A204.1 (cell line): Measurements from ENCODE around the gene ADIRF.
"Not testable (repeated sequence)": the region's sequence is repeated elsewhere in the genome, so short reads cannot be mapped to it uniquely, and the experiment has no call there.

ENCODE experiments used
- FAIRE-seq: peaks from 2 replicates; lab custom pipeline; 2012; peaks lifted over from hg19 to GRCh38; lab: Jason Lieb, UNC

Gene ADIRF

GRCh38 chr10:86946213-86947155 lies 21.8 kb upstream of the ADIRF start:
- no peak for FAIRE-seq

GRCh38 chr10:86947806-86948205 lies 20.5 kb upstream of the ADIRF start:
- not testable (repeated sequence) for FAIRE-seq

DNA sequence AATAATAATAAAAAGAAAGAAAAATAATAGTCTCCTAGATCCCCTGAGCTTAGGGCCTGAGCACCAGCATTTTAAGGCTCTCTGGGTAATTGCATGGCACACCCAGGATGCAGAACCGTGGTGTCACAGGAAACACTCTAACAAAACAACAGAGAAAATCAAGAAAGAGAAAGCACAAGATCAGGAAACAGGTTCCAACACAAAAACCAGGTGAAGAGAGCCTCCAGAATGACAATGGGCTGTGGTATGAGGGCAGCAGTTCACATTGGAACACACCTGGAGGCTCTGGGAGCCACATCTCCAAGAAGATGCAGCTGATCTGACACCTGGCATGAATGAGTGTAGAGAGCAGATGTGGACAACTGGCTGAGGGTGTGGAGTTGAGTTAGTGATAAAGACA lies 17.9 kb upstream of the ADIRF start:
- FAIRE-seq: no peak

DNA sequence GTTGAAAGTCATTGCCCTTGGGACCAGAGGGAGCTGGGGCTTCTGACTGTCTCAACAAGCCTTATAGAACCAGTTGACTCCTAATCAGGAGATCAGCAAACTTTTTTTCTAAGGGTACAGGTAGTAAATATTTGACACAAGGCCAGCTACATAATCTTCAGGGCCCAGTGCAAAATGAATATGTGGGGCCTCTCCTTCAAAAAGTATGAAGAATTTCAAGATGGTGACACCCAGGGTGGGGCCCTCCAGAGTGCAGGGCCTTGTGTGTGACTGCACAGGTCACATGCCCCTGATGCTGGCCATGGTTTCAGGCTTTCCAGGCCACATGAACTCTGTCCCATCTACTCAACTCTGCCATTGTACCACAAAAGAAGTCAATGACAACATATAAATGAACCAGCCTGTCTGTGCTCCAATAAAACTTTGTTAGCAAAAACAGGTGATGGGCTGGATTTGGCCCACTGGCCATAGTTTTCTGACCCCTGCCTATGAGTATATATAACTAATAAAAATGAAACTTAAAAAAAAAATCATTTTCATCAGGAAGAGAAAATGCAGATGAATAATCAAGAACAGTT lies 17.0 kb upstream of the ADIRF start:
- no peak for FAIRE-seq

DNA sequence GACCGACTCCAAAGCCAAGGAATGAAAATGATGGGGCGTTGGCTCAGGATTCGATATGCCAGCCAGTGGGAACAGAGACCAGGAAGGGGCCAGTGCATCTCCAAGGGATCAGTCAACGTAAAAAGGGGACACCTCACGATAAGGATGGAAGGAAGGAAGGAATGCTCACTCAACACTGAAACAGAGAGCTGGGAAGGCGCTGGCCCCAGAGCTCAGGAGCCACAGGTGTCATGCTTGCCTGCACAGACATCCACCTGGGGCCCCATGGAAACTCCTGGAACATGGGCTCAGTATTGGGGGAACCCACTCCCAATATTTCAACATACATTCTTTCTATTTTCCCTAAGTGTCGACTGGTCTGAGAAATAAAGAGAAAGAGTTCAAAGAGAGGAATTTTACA lies 16.2 kb upstream of the ADIRF start:
- no peak for FAIRE-seq

- not testable (repeated sequence) for FAIRE-seq
Observed at GRCh38 chr10:86952697-86953096, 15.6 kb upstream of the ADIRF start.

DNA sequence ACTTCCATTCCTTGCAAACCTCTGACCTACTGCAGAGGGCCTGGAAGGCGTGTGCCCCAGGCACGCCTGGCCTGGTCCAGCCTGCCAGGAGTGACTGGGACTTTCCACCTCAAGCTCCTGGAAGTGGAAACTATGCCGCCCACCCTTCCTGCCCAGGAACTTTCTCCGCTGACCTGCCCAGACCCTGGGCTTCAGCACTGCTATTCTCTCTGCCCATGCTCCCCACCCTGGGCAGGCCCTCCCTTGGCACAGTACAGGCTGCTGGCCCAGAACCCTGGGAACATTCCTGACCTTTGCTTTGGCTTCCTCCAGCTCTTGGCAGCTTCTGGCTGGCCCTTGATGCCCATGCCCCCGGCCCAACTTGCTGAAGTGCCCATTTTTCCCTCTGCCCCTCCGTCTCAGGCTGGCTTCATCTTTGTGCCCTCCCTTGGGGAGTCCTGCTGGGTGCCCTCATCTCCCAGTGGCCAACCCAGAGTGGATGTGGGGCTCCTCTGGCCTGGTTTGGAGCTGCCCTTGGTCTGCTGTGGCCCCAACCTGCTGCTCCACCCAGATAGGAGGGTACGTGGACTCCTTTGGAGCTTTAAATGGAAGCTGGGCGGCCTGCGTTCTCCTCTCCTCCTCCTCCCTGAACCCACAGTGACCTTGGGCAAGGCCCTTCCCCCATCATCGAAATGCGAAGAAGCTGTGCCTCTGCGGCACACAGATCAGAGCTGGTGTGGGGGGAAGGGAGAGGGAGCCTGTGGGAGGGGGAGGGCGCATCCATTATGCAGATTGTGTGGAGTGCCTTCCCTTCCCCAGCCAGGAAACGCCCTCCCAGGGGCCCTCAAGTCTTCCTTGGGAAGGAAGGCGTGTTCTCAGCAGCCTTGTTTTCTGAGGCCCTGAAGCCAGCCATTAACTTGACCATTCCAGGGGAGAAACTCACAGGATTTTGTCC lies 14.3 kb upstream of the ADIRF start:
- FAIRE-seq: no peak

- no peak for FAIRE-seq
Observed at GRCh38 chr10:86954681-86955500, 13.4 kb upstream of the ADIRF start.

DNA sequence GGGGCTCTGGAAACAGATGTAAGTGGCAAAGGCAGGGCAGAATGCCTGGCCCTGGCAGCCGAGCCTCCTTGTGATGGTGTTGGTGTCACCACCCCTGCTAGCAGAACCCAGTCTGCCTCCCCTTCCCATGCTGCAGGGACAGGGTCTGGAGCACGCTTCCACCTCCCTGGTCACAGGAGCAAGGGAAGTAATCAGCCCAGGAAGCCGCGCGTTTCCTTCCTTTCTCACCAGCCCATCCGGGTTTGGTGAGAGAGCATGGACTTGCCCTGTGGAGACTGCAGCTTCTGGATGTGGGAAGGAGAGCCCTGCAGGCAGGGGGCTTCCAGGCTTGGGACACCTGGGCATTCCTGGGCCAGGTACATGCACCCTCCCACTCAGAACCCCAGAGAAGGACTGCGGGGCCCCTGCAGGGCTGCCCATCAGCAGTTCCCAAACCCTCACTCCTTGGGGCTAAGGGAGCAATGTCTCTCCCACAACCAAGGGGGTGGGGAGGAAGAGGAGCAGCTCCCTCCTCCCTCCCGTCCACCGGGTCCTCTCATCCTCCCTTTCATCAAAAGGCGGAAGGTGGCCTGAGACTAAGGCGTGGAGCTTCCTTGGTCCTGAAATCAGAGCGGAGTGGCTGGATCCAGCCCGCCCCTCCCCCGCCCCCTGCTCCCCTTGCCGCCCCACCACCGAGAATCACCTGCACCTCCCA lies 12.6 kb upstream of the ADIRF start:
- no peak for FAIRE-seq

- FAIRE-seq: no peak
Observed at GRCh38 chr10:86956195-86956847, 12.0 kb upstream of the ADIRF start.

GRCh38 chr10:86956848-86957448 lies 11.3 kb upstream of the ADIRF start:
- FAIRE-seq: no peak

- FAIRE-seq: no peak
Observed at GRCh38 chr10:86957471-86958115, 10.7 kb upstream of the ADIRF start, which contains the start of gene MMRN2. Gene MMRN2, minus strand, starts transcription at chr10:86957615. Its CDS starts 74 bp downstream, at chr10:86957541.

DNA sequence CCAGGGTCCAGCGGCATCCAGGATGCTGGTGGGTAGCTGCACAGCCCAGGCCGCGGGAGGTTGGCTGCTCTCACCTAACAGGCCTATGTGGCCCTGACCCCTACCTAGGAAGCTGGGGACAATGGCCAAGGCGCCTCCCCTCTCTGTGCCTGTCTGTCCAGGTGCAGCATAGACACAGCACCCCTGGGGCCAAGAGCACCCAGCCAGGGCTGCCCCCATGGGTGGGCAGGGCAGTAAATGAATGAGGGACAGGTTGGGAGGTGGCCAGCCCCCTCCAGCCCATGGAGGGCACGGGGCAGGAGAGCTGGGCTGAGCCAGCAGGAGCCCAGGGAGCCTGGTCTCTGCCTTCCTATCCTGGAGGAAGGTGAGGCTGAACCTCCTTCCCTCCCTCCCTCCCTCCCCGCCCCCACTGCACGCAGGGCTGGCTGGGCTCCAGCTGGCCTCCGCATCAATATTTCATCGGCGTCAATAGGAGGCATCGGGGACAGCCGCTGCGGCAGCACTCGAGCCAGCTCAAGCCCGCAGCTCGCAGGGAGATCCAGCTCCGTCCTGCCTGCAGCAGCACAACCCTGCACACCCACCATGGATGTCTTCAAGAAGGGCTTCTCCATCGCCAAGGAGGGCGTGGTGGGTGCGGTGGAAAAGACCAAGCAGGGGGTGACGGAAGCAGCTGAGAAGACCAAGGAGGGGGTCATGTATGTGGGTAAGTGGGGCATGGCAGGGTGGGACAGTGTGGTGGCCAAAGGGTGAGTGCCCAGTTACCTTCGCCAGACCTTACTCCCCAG lies 10.0 kb upstream of the ADIRF start, which contains the start of gene SNCG:
Gene SNCG (plus strand): TSS at position 484 of the 785 bp plus-strand sequence. CDS start 99 bp downstream, at position 583.
- no peak for FAIRE-seq

GRCh38 chr10:86958901-86959736 lies 9.2 kb upstream of the ADIRF start:
- no peak for FAIRE-seq

GRCh38 chr10:86959737-86960002 lies 8.6 kb upstream of the ADIRF start:
- no peak for FAIRE-seq

DNA sequence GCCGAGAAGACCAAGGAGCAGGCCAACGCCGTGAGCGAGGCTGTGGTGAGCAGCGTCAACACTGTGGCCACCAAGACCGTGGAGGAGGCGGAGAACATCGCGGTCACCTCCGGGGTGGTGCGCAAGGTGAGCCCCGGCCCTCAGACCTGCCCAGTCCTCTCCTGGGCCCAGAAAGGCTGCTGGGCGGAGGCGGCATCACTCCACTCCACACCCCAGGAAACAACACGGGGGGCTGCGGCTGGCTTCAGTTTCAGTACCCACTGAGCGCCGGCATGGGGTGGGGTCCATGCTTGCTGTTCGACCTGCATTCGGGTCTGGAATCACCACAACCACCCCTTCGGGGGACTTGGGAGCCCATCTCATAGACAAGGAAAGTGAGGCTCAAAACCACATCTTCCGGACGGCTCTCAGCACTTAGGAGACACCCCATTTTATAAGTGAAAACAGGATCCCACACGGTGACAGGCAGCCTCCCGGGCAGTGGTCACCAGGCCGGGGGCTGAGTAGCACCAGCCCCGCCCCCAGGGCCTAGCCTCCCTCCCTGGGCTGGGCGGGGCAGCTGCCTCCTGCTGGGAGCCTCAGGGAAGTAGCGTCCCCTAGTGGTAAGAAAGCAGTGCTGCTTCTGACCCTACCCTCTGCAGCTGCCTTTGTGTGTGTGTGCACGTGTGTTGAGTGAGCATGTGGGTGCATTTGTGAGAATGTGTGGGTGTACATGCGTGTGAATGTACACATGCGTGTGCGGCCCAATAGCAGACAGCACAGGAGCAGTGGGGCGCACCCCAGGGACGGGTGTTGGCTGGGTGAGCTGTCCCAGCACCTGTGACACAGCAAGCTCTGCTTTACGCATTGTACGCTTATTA lies 8.0 kb upstream of the ADIRF start:
- FAIRE-seq: no peak

GRCh38 chr10:86960863-86961434 lies 7.3 kb upstream of the ADIRF start:
- FAIRE-seq: no peak
